Astrocyte (in vitro differentiated cells and primary cell): Measurements from ENCODE around the gene TLN1. TPM values are rescaled to one million over a fixed set of nuclear protein-coding genes. Genes with fewer than 3 reads are reported as not detected.
A peak's percentile ranks its signal among the peaks of the same experiment; 100 is the strongest.

Source experiments
- DNase-seq: peaks from one replicate; pipeline ENCODE4 v3.0.0-alpha.2; 2010; ENCODE audit warnings: low read depth
- FAIRE-seq: peaks from 2 replicates; lab custom pipeline; 2011; peaks lifted over from hg19 to GRCh38; lab: Jason Lieb, UNC
- H2AFZ ChIP-seq: 2 replicates; pipeline ENCODE4 v1.6.0; 2012; ENCODE audit warnings: low read depth, low read length, inconsistent platforms
- H3K27ac ChIP-seq: 2 replicates; pipeline ENCODE4 v1.5.1; 2011; ENCODE audit warnings: low read depth, low read length, inconsistent platforms
- H3K27me3 ChIP-seq: 2 replicates; pipeline ENCODE4 v1.6.0; 2011; ENCODE audit warnings: low read length, inconsistent platforms; ENCODE audit not compliant: insufficient read depth
- H3K36me3 ChIP-seq: 2 replicates; pipeline ENCODE4 v1.5.1; 2011; ENCODE audit warnings: low read length, inconsistent platforms; ENCODE audit not compliant: insufficient read depth
- H3K4me1 ChIP-seq: 2 replicates; pipeline ENCODE4 v1.5.1; 2011; ENCODE audit warnings: low read length, inconsistent platforms; ENCODE audit not compliant: insufficient read depth
- H3K4me2 ChIP-seq: 2 replicates; pipeline ENCODE4 v1.6.0; 2012; ENCODE audit warnings: low read length, inconsistent platforms
- H3K4me3 ChIP-seq: 2 replicates; pipeline ENCODE4 v1.5.1; 2011; ENCODE audit warnings: low read depth, mild to moderate bottlenecking, low read length, inconsistent platforms; ENCODE audit not compliant: insufficient read depth
- H3K79me2 ChIP-seq: 2 replicates; pipeline ENCODE4 v1.6.0; 2012; ENCODE audit warnings: mild to moderate bottlenecking, low read length, inconsistent platforms; ENCODE audit not compliant: insufficient read depth
- H3K9ac ChIP-seq: 2 replicates; pipeline ENCODE4 v1.6.0; 2012; ENCODE audit warnings: mild to moderate bottlenecking, low read length, inconsistent platforms
- H3K9me3 ChIP-seq: 2 replicates; pipeline ENCODE4 v1.5.1; 2012; ENCODE audit warnings: low read depth, mild to moderate bottlenecking, low read length, inconsistent platforms; ENCODE audit not compliant: insufficient read depth
- H4K20me1 ChIP-seq: 2 replicates; pipeline ENCODE4 v1.6.0; 2012; ENCODE audit warnings: low read length, inconsistent platforms; ENCODE audit not compliant: insufficient read depth
- H3K27ac Mint-ChIP-seq: one replicate; pipeline ENCODE4 v1.8.0; 2021; ENCODE audit warnings: mild to moderate bottlenecking, mixed read lengths; ENCODE audit not compliant: unreplicated experiment
- H3K27me3 Mint-ChIP-seq: one replicate; pipeline ENCODE4 v1.8.0; 2021; ENCODE audit warnings: low read depth, mixed read lengths; ENCODE audit not compliant: unreplicated experiment
- H3K36me3 Mint-ChIP-seq: one replicate; pipeline ENCODE4 v1.8.0; 2021; ENCODE audit warnings: low read depth, mixed read lengths; ENCODE audit not compliant: unreplicated experiment
- H3K4me1 Mint-ChIP-seq: one replicate; pipeline ENCODE4 v1.8.0; 2021; ENCODE audit warnings: low read depth, mixed read lengths; ENCODE audit not compliant: unreplicated experiment
- H3K4me3 Mint-ChIP-seq: one replicate; pipeline ENCODE4 v1.8.0; 2021; ENCODE audit warnings: mild to moderate bottlenecking, moderate library complexity, mixed read lengths; ENCODE audit not compliant: unreplicated experiment
- H3K9me3 Mint-ChIP-seq: one replicate; pipeline ENCODE4 v1.8.0; 2021; ENCODE audit warnings: mild to moderate bottlenecking, mixed read lengths; ENCODE audit not compliant: unreplicated experiment
- CTCF ChIP-seq: IDR thresholded peaks from 2 replicates; pipeline ENCODE4 v1.5.1; 2011; ENCODE audit warnings: low read depth, mild to moderate bottlenecking, inconsistent platforms, low read length, moderate library complexity; ENCODE audit not compliant: insufficient read depth
- EZH2 ChIP-seq: IDR thresholded peaks from 2 replicates; pipeline ENCODE4 v1.6.1; 2012; ENCODE audit warnings: mild to moderate bottlenecking, low read length, inconsistent platforms; ENCODE audit not compliant: insufficient read depth
- total RNA-seq: library from RNA; stranded (reverse); gene quantifications from 2 replicates; pipeline ENCODE4 v1.2.1, GENCODE V29; 2021

TLN1 gene
- total RNA-seq, 1 donor from 2014 or later, result 525 TPM

- Histone ChIP-seq H3K4me3 (no peak overlapping the region), H3K9me3 (no peaks in the 10 kb centered on the region), H4K20me1 (no peaks in the 10 kb centered on the region), H3K27ac (no peak overlapping the region), H2AFZ (no peak overlapping the region), H3K36me3 (no peaks in the 10 kb centered on the region), H3K27me3 (no peaks in the 10 kb centered on the region), H3K79me2 (no peaks in the 10 kb centered on the region), H3K4me1 (peaks cover 8% of the 10 kb centered on the region), H3K9ac (no peak overlapping the region), H3K4me2 (no peak overlapping the region)
- H3K4me3 Mint-ChIP-seq, result no peak overlapping the region
- no peaks in the 10 kb centered on the region for H3K27me3 Mint-ChIP-seq
- no peak overlapping the region for H3K27ac Mint-ChIP-seq
- no peaks in the 10 kb centered on the region for H3K9me3 Mint-ChIP-seq
- H3K4me1 Mint-ChIP-seq, result peaks cover 5% of the 10 kb centered on the region
- DNase-seq (no peak), FAIRE-seq (no peak)
- no peak for TF ChIP-seq EZH2
- no peak for TF ChIP-seq CTCF
- H3K36me3 Mint-ChIP-seq, result no peaks in the 10 kb centered on the region
Measured at GRCh38 chr9:35763803-35764202, 31.8 kb upstream of the TLN1 start.

GRCh38 chr9:35763181-35763580 is 31.2 kb upstream of the TLN1 start:
- Histone ChIP-seq H3K9me3 (no peaks in the 10 kb centered on the region), H3K36me3 (no peaks in the 10 kb centered on the region), H3K9ac (no peak overlapping the region), H3K27ac (no peak overlapping the region), H4K20me1 (no peaks in the 10 kb centered on the region), H3K27me3 (no peaks in the 10 kb centered on the region), H3K4me2 (no peak overlapping the region), H3K4me1 (peaks cover 8% of the 10 kb centered on the region), H3K4me3 (no peak overlapping the region), H2AFZ (no peak overlapping the region), H3K79me2 (no peaks in the 10 kb centered on the region)
- no peak overlapping the region for H3K4me3 Mint-ChIP-seq
- FAIRE-seq, result no peak
- no peak overlapping the region for H3K27ac Mint-ChIP-seq
- H3K36me3 Mint-ChIP-seq, result no peaks in the 10 kb centered on the region
- peaks cover 8% of the 10 kb centered on the region for H3K4me1 Mint-ChIP-seq
- no peak for TF ChIP-seq EZH2
- TF ChIP-seq CTCF, result no peak
- H3K27me3 Mint-ChIP-seq, result no peaks in the 10 kb centered on the region
- DNase-seq, result no peak
- no peaks in the 10 kb centered on the region for H3K9me3 Mint-ChIP-seq

- Mint-ChIP-seq H3K4me3 (no peak overlapping the region), H3K27ac (no peak overlapping the region), H3K4me1 (peaks cover 10% of the 10 kb centered on the region), H3K36me3 (peaks cover 1% of the 10 kb centered on the region), H3K9me3 (no peaks in the 10 kb centered on the region), H3K27me3 (no peaks in the 10 kb centered on the region)
- Histone ChIP-seq H4K20me1 (no peaks in the 10 kb centered on the region), H3K9ac (no peak overlapping the region), H2AFZ (no peak overlapping the region), H3K4me3 (no peak overlapping the region), H3K27me3 (no peaks in the 10 kb centered on the region), H3K79me2 (no peaks in the 10 kb centered on the region), H3K27ac (no peak overlapping the region), H3K36me3 (no peaks in the 10 kb centered on the region), H3K9me3 (no peaks in the 10 kb centered on the region), H3K4me1 (peaks cover 25% of the 10 kb centered on the region), H3K4me2 (peak overlapping the region; percentile 31)
- peak; percentile 65 for DNase-seq
- FAIRE-seq, result no peak
- TF ChIP-seq CTCF, result no peak
- TF ChIP-seq EZH2, result no peak
Measured at GRCh38 chr9:35760651-35761050, 28.7 kb upstream of the TLN1 start.
